NCI-H146 (cell line): Measurements from ENCODE around the gene ANO1.
"Not testable (repeated sequence)": the region's sequence is repeated elsewhere in the genome, so short reads cannot be mapped to it uniquely, and the experiment has no call there.

Experiments used
- DNase-seq: peaks from one replicate; lab custom pipeline; 2025; lab: John Stamatoyannopoulos, UW

Gene ANO1

GRCh38 chr11:70191495-70192140, 113.5 kb downstream of the ANO1 start:
- DNase-seq, result peak; percentile 53

GRCh38 chr11:70192666-70193410, 114.7 kb downstream of the ANO1 start:
- DNase-seq, result no peak

- DNase-seq, result no peak
Observed at GRCh38 chr11:70193411-70194292, 115.5 kb downstream of the ANO1 start.

GRCh38 chr11:70194792-70195791, 117.0 kb downstream of the ANO1 start:
- DNase-seq, result no peak

GRCh38 chr11:70200212-70200844, 122.2 kb downstream of the ANO1 start:
- no peak for DNase-seq

- DNase-seq, result not testable (repeated sequence)
Observed at GRCh38 chr11:70201047-70201446, 122.9 kb downstream of the ANO1 start.

- peak; percentile 50 for DNase-seq
Observed at GRCh38 chr11:70201882-70202861, 124.1 kb downstream of the ANO1 start.

GRCh38 chr11:70202920-70203750, 125.0 kb downstream of the ANO1 start, which contains the start of gene FADD:
TSS of gene FADD (plus strand) at chr11:70203296. CDS start at chr11:70203460, 164 bp downstream.
- DNase-seq, result peak; percentile 95

- DNase-seq, result peak; percentile 35
Observed at GRCh38 chr11:70203751-70204465, 125.8 kb downstream of the ANO1 start.

- no peak for DNase-seq
Observed at GRCh38 chr11:70204466-70204799, 126.3 kb downstream of the ANO1 start.

GRCh38 chr11:70205049-70205725, 127.1 kb downstream of the ANO1 start:
- DNase-seq, result no peak

- DNase-seq, result no peak
Observed at GRCh38 chr11:70205766-70206165, 127.6 kb downstream of the ANO1 start.

- DNase-seq, result no peak
Observed at GRCh38 chr11:70206226-70206981, 128.3 kb downstream of the ANO1 start.

GRCh38 chr11:70206982-70207376, 128.9 kb downstream of the ANO1 start:
- no peak for DNase-seq

- no peak for DNase-seq
Observed at GRCh38 chr11:70207531-70208131, 129.5 kb downstream of the ANO1 start.

GRCh38 chr11:70209391-70209912, 131.3 kb downstream of the ANO1 start:
- DNase-seq, result no peak
